GM18861 (cell line): ENCODE data around the gene AKAP8L.

ENCODE experiments used
- ATAC-seq: cut with Tn5 transposase; IDR thresholded peaks from one replicate; pipeline ENCODE4 v1.9.1; 2021; ENCODE audit not compliant: unreplicated experiment

Gene AKAP8L

GRCh38 chr19:15418579-15419412 is at the start of gene AKAP8L:
AKAP8L (minus strand) TSS chr19:15418988; CDS start chr19:15418923, 65 bp downstream.
- peak; percentile 84 for ATAC-seq

DNA sequence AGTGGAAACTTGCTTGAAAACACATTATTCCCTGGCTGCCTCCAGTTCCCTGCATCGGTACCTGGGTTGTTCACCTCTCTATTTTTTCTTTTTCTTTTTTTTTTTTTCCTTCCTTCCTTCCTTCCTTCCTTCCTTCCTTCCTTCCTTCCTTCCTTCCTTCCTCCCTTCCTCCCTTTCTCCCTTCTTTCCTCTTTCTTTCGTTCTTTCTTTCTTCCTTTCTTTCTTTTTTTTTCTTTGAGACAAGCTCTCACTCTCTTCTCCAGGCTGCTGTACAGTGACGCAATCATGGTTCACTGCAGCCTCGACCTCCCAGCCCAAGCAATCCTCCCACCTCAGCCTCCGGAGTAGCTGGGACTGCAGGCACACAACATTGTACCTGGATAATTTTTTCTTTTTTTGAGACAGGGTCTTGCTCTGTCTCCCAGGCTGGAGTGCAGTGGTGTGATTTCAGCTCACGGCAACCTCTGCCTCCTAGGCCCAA is 49.0 kb upstream of the AKAP8L start:
- no peak for ATAC-seq

DNA sequence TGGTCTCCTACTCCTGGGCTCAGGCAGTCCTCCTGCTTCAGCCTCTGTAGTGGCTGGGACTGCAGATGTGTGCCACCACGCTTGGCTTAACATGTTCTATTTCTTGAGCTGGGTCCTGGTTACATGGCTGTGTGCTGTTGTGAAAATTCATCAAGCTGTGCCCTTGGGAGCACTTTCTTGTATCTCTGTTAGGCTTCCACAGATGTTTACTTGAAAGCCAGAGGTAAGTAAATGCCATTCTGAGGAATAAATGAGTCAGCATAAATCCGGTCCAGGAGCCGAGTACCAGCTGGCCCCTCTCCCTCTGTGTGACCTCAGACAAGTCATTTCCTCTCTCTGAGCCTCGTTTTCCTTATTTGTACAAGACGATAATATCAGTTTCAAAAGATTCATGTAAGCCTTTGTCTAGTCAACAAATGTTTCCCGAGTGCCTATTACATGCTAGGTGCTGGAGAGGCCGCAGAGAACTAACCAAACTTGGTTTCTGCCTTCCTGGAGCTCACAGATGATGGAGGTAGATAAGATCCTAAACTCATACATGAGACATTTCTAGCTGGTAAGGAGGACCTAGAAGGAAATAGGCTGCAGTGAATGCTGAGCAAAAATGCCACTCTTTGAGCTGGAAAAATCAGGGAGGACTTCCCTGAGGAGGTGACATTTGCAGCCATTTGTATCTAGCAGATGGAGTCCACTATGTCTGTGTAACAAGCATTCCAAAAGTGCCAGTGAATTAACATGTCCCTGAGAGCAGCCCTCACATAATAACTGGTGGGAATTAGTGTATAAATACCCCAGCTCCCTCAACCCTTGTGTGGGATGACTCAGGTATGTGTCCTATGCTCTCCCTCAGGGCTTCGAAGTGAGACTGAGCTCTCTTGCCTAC is 48.3 kb upstream of the AKAP8L start:
- ATAC-seq: peak; percentile 68

DNA sequence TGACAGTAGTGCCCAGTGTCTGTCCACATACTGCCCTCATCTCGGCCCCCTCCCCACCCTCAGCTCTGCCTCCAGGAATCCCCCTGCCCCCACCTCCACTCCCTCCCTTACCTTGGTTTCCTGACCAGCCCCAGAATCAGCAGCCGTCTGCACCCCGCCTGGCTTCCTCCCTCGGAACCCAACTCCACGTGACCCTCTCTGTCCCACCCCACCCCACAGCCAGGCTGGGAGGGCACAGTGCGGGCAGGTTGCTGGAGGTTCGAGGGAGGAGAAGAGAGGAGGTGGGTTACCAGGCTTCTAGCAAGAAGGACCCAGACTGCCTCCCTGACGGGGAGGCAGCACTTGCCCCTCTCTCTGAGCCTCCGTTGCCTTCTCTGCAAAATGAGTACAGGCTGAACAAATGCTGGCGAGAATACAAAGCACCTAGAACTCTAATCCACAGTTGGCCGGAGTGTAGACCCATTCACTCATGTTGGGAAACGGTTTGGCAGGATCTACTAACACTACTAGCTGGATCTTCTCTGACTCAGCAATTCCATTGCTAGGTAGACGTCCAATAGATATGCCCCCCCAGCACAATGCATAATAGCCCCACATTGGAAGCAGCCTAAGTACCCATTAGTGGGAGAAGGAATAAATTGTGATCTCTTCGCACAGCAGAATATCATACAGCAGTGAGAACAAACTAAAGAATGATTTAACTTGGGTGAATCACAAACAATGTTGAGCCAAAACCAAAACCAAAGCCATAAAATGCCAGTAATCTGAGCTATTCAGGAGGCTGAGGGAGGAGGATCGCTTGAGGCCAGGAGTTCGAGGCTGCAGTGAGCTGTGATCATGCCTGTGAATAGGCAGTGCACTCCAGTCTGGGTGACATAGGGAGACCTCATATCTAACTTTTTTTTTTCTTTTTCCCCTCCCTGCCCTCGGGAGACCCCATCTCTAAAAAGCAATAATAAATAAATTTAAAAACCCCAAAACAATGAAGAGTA is 45.9 kb upstream of the AKAP8L start, which contains the start of gene RASAL3:
Gene RASAL3 (minus strand): TSS at position 151 of the 992 bp plus-strand sequence. CDS start 186 bp downstream, outside the sequence.
- ATAC-seq: no peak

- ATAC-seq: no peak
Measured at GRCh38 chr19:15463861-15464371, 45.1 kb upstream of the AKAP8L start.

DNA sequence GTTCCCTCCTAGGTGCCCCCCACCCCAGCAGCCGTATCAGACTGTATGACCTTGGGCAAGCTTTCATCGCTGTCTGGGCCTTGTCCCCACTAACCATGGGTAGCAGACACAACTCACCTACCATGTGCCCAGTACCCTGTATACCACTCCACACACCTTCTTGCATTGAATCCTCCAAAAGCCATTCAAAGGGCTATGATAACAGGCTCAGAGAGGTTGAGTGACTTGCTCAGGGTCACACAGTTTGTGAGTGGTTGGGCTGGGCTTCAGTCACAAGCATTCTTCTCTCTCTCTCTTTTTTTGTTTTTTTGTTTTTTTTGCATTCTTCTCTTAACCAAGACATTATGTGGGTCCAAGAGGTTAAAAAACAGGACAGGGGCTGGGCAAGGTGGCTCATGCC is 42.9 kb upstream of the AKAP8L start:
- ATAC-seq: no peak

DNA sequence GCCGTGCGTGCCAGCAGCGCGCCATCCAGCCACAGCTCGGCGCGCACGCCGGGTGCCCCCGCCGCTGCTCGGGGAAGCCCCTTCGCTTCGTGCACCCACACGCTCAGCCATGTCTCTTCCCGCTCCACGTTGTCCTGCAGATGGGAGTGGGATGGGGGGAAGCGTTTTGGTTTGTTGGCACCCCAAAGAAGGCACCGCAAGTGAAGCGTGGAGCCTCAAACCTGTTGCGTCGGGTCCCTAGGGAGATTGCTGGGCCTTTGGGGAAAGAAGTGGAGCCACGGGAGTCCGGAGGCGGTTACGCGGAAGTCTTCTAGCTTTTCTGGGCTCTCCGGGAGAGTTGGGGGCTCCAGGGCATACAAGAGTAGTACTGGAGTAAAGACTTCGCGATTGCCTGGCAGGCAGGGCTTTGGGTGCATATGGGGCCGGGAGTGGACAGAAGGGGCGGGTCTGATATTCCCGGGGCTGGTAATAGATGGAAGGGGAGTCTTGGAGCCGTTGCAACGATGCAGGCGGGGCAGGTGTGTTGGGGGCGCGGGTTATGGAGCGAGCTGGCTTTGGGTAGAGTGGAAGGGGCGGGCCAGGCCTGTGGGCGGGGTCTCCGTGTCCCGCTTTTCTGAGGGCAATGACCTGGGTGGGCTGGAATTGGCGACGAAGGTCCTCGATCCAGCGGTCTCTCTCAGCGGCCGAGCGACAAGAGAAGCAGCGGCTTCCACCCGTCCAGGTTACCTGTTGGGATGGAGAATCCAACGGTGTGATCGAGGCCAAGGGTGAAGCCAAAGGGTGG is 39.1 kb upstream of the AKAP8L start:
- ATAC-seq: no peak

- ATAC-seq: no peak
Measured at GRCh38 chr19:15456871-15457700, 38.3 kb upstream of the AKAP8L start.

DNA sequence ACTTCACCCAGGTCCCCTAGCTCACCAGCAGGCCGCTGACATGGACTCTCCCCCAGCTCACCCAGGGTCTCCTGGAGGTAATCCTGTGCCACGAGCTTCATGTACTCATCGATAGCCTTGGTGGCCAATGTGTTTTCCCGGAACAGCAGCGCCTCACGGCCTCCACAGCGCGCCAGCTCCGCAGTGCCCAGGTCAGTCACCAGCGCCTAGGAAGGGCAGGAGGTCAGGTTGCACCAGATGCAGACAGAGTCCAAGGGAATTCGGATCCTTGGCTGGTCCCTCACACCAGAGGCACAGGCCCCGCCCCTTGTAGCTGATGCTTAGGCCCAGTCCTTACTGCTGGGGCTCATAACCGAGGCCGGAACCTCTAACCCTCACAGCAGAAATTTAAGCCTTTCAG is 37.7 kb upstream of the AKAP8L start:
- no peak for ATAC-seq

- no peak for ATAC-seq
Measured at GRCh38 chr19:15455996-15456395, 37.2 kb upstream of the AKAP8L start.

DNA sequence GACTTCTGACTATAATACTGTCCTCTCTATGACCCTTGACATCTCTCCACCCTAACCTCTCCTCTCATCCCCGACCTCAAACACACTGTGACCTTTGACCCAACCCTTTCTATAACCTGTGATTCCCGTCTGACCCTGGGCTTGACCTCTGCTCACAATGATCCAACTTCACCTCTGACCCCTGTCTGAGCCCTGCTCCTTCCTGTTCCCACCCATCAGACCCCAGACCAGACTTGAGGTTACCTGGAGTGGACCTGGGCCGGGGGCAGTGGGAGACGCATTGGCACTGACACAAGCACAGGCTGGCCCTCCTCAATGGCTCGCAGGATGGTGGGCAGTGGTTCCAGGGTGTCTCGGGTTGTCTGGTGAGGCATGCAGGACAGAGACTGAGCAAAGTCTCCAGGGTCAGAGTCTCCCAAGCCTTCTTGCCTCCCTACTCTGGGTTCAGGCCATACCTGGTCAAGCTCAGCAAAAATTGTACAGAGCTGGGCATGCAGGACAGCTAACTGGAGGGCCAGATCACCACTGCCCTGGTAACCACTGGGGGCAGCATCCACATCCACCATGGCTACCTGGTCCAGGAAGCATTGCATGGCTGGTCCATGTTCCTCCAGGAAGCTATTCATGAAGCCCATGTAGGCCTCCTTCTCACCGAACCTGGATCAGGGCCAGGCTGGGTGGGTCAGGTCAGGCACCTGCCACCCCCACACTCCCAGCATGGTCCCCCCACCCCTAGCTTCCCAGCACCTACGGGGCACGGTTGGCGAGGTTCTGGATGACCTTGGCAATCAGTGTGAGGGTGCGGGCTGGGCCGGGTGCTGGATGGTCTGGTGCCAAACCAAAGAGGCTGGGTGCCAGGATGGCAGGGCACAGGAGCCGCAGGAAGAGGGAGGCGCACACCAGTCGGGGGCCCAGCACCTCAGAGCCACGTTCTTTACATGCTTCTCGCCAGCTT is 35.4 kb upstream of the AKAP8L start:
- ATAC-seq: no peak

- ATAC-seq: no peak
Measured at GRCh38 chr19:15453091-15453578, 34.3 kb upstream of the AKAP8L start.

DNA sequence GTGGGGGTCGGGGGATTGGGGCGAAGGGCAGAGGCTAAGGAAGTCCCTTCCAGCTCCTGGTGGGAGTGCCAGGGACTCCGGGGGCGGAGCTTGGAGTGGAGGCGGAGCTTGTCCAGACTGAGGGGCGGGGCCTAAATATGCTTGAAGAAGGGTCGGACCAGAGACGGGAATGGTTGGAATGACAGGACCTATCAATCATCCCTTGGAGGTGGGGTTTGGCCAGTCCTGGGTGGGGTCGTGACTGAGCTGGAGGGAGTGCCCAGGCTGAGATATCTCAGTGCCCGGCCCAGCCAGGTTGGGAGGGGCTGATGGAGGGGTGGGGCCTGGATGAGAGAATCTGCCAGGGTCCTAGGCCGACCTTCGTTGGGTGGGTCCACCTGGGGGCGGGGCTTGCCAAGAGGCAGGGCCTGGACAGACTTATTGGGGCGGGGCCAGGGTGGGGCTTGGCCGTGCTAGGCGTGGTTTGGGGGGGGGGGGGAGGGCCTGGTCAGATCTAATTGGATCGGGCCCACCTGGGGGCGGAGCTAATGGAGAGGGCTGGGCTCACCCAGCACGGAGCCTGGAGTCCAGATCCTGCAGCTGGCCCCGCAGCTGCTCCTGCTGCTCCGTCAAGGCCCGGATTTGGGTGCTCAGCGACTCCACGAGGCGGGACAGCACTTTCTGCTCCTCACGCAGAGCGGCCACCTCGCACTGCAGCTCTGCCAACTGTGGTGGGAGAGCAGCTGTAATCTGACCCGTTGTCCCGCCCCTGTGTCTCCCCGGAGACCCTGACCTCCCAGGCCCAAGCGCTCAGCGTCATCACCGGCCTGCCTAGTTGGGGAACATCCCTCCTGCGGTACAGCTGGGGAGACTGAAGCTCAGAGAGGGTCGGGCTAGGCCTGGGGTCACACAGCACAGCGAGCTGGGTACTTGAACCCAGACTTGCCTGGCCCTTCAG is 33.6 kb upstream of the AKAP8L start:
- no peak for ATAC-seq

- no peak for ATAC-seq
Measured at GRCh38 chr19:15450528-15450890, 31.7 kb upstream of the AKAP8L start.

GRCh38 chr19:15449620-15450527 is 31.1 kb upstream of the AKAP8L start, which contains the start of gene WIZ:
WIZ (minus strand) TSS chr19:15449956; CDS start chr19:15448307, 1,649 bp downstream.
- no peak for ATAC-seq
